ENCODE data around the gene ZNF726. TPM values are rescaled to one million over a fixed set of nuclear protein-coding genes. Genes with fewer than 3 reads are reported as not detected.

ZNF726 gene
- total RNA-seq, 1 experiment from 2014 or later, result not detected

DNA sequence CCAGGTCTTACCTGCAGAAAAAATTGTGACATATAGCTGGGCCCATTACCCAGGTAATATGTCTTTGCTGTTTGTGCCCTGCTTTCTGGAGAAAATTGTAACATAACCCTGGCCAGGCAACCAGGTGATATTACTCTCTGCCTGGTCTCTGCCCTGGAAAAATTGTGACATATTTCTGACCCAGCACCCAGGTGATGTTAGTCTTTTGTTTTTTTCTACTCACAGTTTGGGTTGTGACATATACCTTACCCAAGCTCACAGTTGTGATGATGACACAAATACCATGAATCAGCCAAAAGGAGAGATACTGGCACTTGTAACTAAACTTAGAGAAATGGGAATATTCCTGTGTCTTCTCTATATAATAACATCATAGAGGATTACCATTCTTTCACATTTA, 6.5 kb upstream of the ZNF726 start (continued):
- TF ChIP-seq, protein P1, sequence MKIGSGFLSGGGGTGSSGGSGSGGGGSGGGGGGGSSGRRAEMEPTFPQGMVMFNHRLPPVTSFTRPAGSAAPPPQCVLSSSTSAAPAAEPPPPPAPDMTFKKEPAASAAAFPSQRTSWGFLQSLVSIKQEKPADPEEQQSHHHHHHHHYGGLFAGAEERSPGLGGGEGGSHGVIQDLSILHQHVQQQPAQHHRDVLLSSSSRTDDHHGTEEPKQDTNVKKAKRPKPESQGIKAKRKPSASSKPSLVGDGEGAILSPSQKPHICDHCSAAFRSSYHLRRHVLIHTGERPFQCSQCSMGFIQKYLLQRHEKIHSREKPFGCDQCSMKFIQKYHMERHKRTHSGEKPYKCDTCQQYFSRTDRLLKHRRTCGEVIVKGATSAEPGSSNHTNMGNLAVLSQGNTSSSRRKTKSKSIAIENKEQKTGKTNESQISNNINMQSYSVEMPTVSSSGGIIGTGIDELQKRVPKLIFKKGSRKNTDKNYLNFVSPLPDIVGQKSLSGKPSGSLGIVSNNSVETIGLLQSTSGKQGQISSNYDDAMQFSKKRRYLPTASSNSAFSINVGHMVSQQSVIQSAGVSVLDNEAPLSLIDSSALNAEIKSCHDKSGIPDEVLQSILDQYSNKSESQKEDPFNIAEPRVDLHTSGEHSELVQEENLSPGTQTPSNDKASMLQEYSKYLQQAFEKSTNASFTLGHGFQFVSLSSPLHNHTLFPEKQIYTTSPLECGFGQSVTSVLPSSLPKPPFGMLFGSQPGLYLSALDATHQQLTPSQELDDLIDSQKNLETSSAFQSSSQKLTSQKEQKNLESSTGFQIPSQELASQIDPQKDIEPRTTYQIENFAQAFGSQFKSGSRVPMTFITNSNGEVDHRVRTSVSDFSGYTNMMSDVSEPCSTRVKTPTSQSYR (CRISPR knock-in tag; IDR thresholded peaks at IDR 0.05), result no peak
- TF ChIP-seq, protein P2, sequence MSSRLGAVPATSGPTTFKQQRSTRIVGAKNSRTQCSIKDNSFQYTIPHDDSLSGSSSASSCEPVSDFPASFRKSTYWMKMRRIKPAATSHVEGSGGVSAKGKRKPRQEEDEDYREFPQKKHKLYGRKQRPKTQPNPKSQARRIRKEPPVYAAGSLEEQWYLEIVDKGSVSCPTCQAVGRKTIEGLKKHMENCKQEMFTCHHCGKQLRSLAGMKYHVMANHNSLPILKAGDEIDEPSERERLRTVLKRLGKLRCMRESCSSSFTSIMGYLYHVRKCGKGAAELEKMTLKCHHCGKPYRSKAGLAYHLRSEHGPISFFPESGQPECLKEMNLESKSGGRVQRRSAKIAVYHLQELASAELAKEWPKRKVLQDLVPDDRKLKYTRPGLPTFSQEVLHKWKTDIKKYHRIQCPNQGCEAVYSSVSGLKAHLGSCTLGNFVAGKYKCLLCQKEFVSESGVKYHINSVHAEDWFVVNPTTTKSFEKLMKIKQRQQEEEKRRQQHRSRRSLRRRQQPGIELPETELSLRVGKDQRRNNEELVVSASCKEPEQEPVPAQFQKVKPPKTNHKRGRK (CRISPR knock-in tag; IDR thresholded peaks at IDR 0.05; ENCODE audit: borderline replicate concordance), result no peak
- TF ChIP-seq, protein P3, sequence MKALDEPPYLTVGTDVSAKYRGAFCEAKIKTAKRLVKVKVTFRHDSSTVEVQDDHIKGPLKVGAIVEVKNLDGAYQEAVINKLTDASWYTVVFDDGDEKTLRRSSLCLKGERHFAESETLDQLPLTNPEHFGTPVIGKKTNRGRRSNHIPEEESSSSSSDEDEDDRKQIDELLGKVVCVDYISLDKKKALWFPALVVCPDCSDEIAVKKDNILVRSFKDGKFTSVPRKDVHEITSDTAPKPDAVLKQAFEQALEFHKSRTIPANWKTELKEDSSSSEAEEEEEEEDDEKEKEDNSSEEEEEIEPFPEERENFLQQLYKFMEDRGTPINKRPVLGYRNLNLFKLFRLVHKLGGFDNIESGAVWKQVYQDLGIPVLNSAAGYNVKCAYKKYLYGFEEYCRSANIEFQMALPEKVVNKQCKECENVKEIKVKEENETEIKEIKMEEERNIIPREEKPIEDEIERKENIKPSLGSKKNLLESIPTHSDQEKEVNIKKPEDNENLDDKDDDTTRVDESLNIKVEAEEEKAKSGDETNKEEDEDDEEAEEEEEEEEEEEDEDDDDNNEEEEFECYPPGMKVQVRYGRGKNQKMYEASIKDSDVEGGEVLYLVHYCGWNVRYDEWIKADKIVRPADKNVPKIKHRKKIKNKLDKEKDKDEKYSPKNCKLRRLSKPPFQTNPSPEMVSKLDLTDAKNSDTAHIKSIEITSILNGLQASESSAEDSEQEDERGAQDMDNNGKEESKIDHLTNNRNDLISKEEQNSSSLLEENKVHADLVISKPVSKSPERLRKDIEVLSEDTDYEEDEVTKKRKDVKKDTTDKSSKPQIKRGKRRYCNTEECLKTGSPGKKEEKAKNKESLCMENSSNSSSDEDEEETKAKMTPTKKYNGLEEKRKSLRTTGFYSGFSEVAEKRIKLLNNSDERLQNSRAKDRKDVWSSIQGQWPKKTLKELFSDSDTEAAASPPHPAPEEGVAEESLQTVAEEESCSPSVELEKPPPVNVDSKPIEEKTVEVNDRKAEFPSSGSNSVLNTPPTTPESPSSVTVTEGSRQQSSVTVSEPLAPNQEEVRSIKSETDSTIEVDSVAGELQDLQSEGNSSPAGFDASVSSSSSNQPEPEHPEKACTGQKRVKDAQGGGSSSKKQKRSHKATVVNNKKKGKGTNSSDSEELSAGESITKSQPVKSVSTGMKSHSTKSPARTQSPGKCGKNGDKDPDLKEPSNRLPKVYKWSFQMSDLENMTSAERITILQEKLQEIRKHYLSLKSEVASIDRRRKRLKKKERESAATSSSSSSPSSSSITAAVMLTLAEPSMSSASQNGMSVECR (CRISPR knock-in tag; IDR thresholded peaks at IDR 0.05; ENCODE audit: borderline replicate concordance), result no peak

DNA sequence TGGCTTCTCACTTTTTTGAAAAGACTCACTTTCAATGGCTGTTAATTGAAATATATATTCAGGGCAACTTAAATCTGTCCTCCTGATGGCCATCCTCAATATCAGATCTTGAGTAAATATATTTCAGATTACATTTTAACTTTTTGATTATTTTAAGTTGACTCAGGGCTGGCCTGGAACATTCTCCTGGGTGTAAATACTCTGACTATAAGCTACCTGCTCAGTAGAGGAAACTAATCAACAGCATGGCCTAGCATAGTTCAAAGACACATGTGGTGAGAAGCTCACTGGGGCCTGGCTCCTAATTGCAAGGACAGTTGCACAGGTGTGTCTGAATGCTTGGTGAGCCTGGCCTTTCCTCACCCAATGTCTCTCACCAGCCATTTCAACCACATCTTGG, 5.5 kb upstream of the ZNF726 start:
- CTCF ChIA-PET, result no interaction called here
- Mint-ChIP-seq H3K4me1 (no peaks in the 10 kb centered on the region), H3K4me3 (no peak overlapping the region), H3K9me3 (peaks cover 91% of the 10 kb centered on the region), H3K27ac (no peak overlapping the region), H3K27me3 (ENCODE audit: low read depth) (peaks cover 7% of the 10 kb centered on the region), H3K36me3 (peaks cover 79% of the 10 kb centered on the region)
- POLR2A ChIA-PET, result no interaction called here
- DNase-seq (ENCODE audit: low spot score) (no peak), ATAC-seq (no peak)
- TF ChIP-seq, protein P4, sequence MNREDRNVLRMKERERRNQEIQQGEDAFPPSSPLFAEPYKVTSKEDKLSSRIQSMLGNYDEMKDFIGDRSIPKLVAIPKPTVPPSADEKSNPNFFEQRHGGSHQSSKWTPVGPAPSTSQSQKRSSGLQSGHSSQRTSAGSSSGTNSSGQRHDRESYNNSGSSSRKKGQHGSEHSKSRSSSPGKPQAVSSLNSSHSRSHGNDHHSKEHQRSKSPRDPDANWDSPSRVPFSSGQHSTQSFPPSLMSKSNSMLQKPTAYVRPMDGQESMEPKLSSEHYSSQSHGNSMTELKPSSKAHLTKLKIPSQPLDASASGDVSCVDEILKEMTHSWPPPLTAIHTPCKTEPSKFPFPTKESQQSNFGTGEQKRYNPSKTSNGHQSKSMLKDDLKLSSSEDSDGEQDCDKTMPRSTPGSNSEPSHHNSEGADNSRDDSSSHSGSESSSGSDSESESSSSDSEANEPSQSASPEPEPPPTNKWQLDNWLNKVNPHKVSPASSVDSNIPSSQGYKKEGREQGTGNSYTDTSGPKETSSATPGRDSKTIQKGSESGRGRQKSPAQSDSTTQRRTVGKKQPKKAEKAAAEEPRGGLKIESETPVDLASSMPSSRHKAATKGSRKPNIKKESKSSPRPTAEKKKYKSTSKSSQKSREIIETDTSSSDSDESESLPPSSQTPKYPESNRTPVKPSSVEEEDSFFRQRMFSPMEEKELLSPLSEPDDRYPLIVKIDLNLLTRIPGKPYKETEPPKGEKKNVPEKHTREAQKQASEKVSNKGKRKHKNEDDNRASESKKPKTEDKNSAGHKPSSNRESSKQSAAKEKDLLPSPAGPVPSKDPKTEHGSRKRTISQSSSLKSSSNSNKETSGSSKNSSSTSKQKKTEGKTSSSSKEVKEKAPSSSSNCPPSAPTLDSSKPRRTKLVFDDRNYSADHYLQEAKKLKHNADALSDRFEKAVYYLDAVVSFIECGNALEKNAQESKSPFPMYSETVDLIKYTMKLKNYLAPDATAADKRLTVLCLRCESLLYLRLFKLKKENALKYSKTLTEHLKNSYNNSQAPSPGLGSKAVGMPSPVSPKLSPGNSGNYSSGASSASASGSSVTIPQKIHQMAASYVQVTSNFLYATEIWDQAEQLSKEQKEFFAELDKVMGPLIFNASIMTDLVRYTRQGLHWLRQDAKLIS (CRISPR knock-in tag; IDR thresholded peaks at IDR 0.05; ENCODE audit: borderline replicate concordance), result no peak
- TF ChIP-seq ZNF219 (CRISPR knock-in tag; IDR thresholded peaks at IDR 0.05; ENCODE audit: borderline replicate concordance), result no peak

DNA sequence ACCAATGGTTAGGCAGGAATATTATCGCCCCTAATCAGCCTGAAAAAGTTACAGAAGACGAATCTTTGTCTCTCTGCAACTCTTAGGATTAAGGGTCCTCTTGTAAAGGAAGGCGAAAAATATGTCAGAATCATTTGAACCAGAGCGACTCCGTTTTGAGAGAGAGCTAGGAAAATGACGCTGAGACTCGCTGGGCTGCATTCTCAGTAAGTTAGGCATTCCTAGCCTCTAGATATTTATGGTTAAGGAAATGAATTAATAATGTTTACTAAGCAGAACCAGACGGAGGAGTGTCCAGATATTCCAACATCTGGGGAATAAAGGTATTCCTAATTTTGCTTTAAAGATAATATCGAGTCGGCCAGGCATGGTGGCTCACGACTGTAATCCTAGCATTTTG, 755 bp upstream of the ZNF726 start:
- no peak overlapping the region for H3K4me3 Mint-ChIP-seq
- peaks cover 10% of the 10 kb centered on the region for H3K27me3 Mint-ChIP-seq (ENCODE audit: low read depth)
- POLR2A ChIA-PET, result no interaction called here
- H3K27ac Mint-ChIP-seq, result no peak overlapping the region
- peaks cover 76% of the 10 kb centered on the region for H3K9me3 Mint-ChIP-seq
- H3K4me1 Mint-ChIP-seq, result no peaks in the 10 kb centered on the region
- no peak for DNase-seq (ENCODE audit: low spot score)
- ATAC-seq, result no peak
- H3K36me3 Mint-ChIP-seq, result peaks cover 63% of the 10 kb centered on the region
- CTCF ChIA-PET, result no interaction called here
- TF ChIP-seq SP1 (CRISPR knock-in tag; conservative IDR thresholded peaks at IDR 0.05) (no peak), ELF4 (CRISPR knock-in tag; IDR thresholded peaks at IDR 0.05; ENCODE audit: low read depth) (no peak), KAT7 (CRISPR knock-in tag; IDR thresholded peaks at IDR 0.05; ENCODE audit: borderline replicate concordance) (no peak), ZBTB21 (CRISPR knock-in tag; IDR thresholded peaks at IDR 0.05; ENCODE audit: borderline replicate concordance) (no peak), ZNF317 (CRISPR knock-in tag; IDR thresholded peaks at IDR 0.05; ENCODE audit: borderline replicate concordance, low read depth) (no peak)
- TF ChIP-seq, protein P5, sequence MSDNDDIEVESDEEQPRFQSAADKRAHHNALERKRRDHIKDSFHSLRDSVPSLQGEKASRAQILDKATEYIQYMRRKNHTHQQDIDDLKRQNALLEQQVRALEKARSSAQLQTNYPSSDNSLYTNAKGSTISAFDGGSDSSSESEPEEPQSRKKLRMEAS (CRISPR knock-in tag; IDR thresholded peaks at IDR 0.05), result no peak
- TF ChIP-seq, protein P6, sequence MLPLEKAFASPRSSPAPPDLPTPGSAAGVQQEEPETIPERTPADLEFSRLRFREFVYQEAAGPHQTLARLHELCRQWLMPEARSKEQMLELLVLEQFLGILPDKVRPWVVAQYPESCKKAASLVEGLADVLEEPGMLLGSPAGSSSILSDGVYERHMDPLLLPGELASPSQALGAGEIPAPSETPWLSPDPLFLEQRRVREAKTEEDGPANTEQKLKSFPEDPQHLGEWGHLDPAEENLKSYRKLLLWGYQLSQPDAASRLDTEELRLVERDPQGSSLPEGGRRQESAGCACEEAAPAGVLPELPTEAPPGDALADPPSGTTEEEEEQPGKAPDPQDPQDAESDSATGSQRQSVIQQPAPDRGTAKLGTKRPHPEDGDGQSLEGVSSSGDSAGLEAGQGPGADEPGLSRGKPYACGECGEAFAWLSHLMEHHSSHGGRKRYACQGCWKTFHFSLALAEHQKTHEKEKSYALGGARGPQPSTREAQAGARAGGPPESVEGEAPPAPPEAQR (CRISPR knock-in tag; IDR thresholded peaks at IDR 0.05), result no peak
- TF ChIP-seq, protein P7, sequence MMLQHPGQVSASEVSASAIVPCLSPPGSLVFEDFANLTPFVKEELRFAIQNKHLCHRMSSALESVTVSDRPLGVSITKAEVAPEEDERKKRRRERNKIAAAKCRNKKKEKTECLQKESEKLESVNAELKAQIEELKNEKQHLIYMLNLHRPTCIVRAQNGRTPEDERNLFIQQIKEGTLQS (CRISPR knock-in tag; conservative IDR thresholded peaks at IDR 0.05), result no peak
- TF ChIP-seq, protein P8, sequence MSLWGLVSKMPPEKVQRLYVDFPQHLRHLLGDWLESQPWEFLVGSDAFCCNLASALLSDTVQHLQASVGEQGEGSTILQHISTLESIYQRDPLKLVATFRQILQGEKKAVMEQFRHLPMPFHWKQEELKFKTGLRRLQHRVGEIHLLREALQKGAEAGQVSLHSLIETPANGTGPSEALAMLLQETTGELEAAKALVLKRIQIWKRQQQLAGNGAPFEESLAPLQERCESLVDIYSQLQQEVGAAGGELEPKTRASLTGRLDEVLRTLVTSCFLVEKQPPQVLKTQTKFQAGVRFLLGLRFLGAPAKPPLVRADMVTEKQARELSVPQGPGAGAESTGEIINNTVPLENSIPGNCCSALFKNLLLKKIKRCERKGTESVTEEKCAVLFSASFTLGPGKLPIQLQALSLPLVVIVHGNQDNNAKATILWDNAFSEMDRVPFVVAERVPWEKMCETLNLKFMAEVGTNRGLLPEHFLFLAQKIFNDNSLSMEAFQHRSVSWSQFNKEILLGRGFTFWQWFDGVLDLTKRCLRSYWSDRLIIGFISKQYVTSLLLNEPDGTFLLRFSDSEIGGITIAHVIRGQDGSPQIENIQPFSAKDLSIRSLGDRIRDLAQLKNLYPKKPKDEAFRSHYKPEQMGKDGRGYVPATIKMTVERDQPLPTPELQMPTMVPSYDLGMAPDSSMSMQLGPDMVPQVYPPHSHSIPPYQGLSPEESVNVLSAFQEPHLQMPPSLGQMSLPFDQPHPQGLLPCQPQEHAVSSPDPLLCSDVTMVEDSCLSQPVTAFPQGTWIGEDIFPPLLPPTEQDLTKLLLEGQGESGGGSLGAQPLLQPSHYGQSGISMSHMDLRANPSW (CRISPR knock-in tag; conservative IDR thresholded peaks at IDR 0.05; ENCODE audit: low read depth), result no peak
